NOMO-1 treated with dmso at 0.1 percent for 144 hours (cell line): ENCODE measurements around the gene RERE.

Experiments
- DNase-seq: peaks from one replicate; lab custom pipeline; 2025; ENCODE audit not compliant: unreplicated experiment; lab: John Stamatoyannopoulos, UW

RERE gene

GRCh38 chr1:8721679-8722324 lies 95.6 kb downstream of the RERE start:
- no peak for DNase-seq

DNA sequence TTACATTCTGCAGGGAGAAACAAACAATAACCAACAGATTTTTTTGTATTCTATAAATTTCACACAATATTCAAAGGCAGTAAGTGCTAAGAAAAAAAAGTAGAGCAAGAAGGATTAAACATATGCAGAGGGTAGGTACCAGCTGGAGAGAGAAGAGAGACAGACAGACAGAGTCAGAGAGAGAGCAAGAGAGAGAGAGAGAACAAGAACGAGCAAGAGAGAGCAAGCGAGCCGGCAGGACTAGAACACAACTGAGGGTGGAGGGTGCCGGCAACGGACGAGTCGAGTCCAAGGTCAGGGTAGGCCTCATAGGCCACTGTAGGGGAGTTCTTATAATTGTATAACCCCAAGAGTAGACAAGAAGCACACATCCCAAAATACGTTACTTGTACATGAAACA lies 97.1 kb downstream of the RERE start:
- DNase-seq, result no peak

- no peak for DNase-seq
Observed at GRCh38 chr1:8718850-8719361, 98.5 kb downstream of the RERE start.

- DNase-seq, result no peak
Observed at GRCh38 chr1:8717148-8717547, 100.3 kb downstream of the RERE start.

DNA sequence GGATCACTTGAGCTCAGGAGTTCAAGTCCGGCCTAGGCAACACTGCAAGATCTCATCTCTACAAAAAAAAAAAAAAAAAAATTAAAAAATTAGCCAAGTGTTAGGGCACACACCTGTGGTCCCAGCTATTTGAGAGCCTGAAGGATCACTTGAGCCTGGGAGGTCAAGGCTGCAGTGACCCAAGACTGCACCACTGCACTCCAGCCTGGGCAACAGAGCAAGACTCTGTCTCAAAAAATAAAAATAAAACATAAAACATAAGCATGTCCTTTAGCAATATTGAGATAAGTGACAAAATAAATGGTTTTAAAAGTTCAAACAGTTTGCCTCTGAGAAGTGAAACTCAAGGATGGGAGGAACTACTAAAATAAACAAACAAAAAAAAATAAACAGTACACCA lies 101.2 kb downstream of the RERE start:
- no peak for DNase-seq

DNA sequence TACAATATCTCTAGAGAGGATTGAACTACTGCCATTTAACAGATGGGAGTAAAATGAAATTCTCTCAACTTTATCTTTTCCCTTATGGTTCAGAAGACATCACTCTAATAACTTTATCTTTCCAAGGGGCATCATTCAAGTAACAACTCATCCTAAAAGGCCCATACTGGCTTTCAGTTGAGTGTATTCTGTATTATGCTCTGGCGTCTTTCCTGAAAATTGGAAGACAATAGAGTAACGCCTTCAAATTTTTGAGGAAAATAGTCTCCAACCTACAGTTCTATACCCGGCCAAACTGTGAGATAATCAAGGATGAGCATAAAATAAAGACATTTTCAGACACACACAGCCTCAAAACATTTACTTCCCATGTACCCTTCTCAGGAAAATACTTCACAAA lies 103.3 kb downstream of the RERE start:
- no peak for DNase-seq

DNA sequence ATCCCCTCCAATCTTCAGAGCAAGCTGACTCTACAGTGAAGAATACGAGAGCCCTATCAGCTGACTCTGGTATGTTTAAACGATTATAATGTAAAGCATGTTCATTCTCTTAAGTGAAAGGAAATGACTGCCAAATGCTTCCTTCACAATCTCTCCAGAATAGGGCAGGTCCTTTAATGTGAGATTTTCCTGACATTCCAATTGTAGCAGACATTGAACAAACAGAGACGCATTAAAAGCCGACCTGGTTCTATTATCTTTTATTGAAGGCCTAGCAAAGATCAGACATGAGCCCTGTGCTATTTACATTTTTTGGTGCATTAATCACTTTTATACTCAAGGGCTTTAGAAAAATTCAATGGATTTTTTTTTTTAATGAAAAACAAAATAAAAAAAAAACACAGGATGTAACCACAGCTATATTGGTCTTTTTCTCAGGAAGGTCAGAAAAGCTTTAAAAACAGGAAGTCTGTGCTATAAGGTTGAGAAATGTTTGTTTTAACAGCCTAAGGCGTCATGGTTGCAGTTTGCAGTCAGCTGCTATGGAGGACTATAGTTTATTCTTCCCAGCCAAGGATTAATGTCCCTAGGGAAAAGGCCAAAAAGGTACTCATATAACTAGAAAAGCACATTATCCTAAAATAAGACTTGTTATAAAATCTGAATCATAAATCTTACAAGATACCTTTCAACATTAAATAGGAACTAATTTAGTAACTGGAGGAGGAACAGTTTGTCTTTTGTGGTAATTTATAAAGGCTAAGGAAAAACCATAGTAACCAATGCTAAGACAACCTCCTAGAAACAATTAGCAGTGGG lies 104.8 kb downstream of the RERE start:
- peak; percentile 69 for DNase-seq

DNA sequence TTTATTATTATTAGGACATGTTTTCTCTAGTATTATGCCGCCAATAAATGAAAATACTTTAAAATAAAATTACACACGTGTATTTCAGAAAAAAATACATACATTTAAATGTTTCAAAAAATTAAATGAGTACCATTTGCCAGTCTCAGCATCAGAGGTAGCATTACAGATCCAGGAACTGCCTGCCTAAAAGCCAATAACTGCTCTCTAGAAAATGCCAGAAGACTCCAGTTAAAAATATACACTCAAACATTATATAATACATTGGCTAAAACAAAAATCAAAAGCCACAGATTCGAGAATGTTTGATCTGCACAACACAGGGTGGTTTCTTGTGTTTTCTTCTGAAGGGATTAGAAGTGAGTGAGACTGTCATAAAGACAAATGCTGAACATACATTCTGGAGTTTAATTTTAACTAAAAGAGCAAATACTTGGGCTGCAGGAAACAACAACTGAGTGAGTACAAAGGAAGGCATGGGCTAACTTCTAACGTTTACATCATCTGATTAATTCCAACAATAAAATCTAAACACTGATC lies 105.5 kb downstream of the RERE start:
- no peak for DNase-seq

DNA sequence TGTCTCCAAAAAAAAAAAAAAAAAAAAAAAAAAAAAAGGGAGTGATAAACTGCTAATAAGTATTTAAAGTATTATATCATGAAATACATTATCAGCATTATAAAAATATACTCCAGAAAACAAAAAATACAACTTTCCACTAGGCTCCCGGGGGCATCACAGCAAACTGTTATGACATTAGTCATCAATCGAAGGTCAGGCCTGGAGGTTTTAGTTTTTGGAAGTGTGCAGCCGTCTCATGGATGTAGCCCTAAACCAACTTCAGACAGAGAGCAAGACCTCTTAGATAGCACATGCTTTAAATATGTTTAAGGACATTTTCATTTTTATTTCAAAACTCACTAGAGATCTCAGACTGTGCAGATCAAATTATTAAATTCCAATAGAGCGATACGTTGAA lies 106.3 kb downstream of the RERE start:
- DNase-seq, result no peak

GRCh38 chr1:8708259-8708658 lies 109.2 kb downstream of the RERE start:
- no peak for DNase-seq

DNA sequence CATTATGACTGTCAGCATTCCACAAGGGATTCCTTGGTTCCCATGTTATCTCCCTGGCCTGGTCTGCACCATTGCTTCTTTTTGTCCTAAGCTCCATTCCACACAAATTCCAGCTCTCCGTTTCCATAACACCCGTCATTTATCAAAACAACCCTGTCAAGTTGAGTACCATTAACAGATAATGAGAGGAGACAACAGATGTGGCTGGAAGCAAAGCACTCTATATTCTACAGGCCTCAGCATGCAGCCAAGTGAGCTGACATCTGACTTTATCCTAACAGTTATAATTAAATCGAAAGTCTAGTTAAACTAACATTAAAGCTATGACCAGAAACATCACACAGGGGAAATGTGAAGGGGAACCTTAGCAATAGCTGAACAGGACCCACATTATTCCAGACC lies 110.4 kb downstream of the RERE start:
- no peak for DNase-seq

DNA sequence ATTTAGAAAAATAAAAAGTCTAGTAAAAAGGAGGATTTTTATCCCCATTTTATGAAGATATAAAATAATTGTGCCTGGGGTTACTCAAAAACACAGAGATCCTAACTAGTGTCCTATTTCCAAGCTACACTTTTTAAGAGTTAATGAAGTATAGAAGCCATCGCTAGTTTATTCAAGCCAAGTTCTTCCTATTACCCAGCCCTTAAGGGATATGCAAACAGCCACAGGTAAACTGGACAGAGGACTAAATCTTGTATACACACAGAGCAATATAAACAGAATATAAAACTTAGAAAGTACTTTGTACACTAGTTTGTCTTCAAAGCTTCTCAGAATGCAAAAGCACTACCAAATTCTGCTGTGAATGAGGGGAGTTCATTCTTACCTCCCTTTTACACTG lies 111.1 kb downstream of the RERE start:
- no peak for DNase-seq

DNA sequence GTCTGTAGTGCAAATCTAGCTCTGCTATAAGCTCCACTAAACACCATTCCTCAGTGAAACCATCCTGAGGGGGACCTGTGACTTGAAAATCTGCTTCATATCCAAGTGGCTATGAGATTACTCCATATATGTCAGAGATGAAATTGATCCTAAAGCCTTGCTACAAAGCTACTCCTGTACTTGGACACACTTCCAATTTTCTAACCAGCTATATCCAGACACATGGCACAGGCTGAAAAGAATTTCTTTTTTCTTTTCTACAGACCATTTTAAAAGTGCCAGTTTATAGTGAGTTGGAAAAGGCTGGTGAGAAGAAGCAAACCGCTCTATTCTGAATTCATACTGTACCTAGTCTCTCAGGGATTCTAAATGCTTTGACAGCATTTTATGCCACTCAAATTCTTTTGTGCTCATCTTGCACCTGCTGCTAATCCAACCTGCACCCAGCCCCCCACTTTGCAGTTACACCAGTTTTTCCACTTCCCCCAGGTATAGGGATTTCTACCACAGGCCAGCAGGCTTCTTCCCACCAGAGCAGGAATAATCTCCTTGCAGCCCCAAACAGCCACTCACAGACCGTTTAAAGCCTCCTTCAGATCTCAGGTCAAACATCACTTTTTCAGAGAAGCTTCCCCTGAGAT lies 112.5 kb downstream of the RERE start:
- no peak for DNase-seq

DNA sequence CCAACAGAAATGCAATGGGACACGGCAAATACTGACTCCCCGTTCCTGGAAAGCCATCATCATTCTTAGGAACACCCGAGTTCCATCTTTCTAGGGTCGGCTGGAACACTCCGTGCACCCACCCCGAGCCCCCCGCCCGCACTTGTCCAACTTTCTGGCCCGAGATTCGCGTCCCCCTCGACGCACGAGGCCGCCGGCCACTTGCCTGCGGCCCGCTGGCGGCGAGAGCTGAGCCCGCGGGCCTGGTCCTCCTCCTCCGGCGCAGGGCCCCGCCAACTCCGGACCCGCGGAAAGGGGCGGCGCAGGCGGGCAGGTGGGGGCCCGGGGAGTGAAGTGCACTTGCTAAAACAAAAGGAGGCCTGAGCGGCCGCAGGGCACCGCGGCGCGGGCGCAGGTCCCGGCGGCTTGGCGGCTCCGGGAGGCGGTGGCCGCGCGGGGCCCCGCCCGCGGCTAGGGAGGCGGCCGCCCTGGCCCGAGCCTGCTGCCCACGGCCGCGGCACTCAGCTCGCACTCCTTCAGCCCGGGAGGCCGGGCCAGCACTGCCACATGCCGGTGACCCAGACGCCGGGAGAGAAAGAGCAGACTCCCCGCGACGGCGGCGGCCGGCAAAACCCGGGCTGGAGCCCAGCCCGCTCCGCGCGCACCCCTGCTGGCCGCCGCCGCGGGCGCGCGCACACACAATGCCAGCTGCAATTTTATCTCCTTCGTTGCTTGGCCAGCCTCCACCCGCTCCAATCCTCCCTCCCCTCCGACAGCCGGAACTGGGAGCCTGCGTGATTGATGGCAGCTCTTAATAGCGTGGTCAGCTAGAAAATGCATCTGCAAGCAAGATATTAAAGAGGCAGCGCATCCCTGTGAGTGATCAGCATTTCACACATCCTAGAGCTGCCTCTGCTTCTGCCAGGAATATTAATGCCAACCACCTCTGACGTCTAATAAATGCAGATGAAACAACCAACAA lies 114.3 kb downstream of the RERE start:
- DNase-seq, result peak; percentile 57

DNA sequence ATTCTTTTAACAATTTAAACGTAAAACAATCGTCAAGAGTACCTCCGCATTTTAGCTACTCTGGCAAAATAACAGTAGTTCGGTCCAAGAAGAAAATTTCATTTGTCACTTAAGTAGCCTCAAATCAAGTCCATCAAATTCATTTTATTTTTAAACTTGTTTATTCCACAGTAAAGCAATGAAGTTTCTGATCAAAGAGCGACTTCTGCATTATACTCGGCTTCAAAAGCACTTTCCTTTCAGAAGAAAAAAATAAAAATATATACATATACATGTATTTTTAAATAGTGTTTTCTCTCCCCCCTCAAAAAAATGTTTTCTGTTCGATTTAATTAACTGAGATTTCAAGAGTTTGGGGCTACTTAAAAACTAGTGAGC lies 115.0 kb downstream of the RERE start:
- DNase-seq, result no peak

DNA sequence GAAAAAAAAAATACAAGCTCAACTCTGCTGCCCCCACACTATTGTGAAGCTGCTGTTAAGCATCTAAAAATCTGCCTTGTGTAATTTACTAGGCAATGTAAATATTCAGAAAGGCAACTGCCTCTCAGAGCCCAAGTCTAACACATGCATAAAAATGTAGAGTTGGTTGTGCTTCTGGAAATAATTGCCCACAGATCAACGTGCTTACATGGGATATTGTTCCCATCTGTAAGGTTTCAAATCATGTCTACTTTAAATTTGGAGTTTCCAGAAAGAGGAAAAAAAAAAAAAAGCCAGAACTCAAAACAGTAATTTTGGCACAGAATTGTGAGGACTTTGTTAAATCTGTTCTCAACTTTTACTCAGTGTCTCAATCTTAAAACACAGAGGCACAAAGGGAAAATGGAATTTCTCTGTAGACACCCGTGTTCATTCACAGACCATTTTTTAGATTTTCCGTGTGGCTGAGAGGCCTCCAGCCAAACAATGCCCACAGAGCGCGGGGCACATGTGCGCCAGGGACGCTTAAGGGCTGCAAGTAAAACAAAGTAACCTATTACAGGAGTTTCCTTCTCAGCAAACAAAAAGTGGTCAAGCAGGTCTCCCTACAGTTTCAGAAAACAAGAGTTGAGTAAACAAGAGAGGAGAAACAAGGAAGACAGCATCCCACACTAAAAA lies 115.5 kb downstream of the RERE start:
- no peak for DNase-seq

DNA sequence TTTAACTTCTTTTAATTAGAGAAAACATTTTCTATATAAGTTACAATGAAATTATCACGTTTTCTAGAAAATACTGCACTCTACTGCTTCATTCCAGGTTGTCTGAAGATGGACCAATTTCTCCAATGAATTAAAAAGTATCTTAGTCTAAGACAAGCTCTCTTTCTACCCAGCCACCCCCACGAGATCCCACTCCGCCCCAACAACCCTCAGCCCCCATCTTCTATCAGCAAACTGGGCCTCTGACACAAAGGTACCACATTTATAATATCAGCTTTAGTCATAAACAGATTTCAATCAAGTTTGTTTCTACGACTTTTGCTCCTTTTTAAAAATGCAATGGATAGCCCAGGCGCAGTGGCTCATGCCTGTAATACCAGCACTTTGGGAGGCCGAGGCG lies 117.8 kb downstream of the RERE start:
- DNase-seq, result no peak

- DNase-seq, result no peak
Observed at GRCh38 chr1:8698937-8699447, 118.4 kb downstream of the RERE start.

DNA sequence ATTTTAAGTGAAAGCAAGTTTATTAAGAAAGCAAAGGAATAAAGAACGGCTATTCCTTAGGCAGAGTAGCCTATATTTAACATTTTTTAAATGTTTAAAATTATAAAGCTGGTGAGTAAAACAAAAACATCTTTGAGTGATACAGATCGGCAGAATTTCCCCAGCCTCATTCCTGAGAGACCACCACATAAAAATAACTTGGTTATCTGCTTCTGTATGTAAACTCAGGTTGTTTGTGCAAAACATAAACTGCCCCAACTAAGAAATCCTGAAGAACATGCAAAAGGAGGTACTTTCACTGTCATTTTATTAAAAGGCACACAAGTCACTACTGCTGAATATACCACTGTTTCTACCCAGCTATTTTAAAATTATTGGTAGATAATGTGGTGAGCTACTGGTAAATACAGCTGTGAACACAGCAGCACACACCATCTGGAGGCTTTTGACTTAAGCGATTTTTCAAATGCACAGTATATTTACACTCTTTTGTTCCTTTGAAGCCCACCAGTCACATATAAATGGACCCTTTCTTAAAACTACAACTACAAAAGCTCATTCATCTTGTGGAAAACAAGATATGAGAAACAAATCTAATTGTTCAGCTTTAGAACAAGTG lies 119.3 kb downstream of the RERE start:
- DNase-seq, result no peak
